GM11168 (cell line): ENCODE results near the gene DNAJB2.
"Not testable (repeated sequence)": the region's sequence is repeated elsewhere in the genome, so short reads cannot be mapped to it uniquely, and the experiment has no call there.

Experiments used
- in situ Hi-C: fragments of 300-500 bp; cut with MboI; formaldehyde crosslinking; loops from one replicate; pipeline ENCODE4 v1.12.0; 2022; ENCODE audit warnings: low sequenced_read_pairs; ENCODE audit not compliant: unreplicated experiment

DNAJB2 gene

DNA sequence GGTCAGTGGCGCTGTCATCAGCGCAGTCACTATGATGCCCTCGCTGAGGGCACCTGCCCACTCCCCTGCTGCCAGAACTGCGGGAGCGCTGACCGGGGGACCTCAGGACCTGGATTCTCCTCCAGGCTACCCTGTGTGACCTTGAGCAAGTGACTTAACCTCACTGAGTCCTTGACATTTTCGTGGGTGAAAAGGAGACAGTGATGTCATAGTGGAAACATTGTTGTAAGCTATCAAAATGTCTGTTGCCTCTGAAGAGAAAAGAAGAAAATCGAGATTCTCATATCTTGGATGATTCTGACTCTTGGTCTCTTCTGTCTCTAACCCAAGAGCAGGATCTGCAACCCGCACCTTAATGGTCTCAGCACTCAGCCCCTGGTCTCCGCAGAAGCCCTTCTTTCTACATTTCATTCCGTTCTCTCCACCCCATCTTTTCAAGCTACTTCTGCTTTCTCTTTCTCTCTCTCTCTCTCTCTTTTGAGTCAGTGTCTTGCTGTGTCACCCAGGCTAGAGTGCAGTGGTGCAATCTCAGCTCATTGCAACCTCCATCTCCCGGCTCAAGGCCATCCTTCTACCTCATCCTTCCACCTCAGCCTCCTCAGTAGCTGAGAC lies 24.5 kb upstream of the DNAJB2 start:
- in situ Hi-C loops, result no loop called here

DNA sequence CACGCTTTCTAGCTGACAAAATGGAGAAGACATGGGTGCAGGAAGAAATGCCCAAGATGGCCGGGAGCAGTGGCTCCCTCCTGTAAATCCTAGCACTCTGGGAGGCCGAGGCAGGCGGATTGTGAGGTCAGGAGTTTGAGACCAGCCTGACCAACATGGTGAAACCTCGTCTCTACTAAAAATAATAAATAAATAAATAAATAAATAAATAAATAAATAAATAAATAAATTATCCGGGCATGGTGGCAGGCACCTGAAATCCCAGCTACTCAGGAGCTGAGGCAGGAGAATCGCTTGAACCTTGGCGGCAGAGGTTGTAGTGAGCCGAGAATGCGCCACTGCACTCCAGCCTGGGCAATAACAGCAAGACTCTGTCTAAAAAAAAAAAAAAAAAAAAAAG lies 20.2 kb upstream of the DNAJB2 start:
- in situ Hi-C loops, result not testable (repeated sequence)

DNA sequence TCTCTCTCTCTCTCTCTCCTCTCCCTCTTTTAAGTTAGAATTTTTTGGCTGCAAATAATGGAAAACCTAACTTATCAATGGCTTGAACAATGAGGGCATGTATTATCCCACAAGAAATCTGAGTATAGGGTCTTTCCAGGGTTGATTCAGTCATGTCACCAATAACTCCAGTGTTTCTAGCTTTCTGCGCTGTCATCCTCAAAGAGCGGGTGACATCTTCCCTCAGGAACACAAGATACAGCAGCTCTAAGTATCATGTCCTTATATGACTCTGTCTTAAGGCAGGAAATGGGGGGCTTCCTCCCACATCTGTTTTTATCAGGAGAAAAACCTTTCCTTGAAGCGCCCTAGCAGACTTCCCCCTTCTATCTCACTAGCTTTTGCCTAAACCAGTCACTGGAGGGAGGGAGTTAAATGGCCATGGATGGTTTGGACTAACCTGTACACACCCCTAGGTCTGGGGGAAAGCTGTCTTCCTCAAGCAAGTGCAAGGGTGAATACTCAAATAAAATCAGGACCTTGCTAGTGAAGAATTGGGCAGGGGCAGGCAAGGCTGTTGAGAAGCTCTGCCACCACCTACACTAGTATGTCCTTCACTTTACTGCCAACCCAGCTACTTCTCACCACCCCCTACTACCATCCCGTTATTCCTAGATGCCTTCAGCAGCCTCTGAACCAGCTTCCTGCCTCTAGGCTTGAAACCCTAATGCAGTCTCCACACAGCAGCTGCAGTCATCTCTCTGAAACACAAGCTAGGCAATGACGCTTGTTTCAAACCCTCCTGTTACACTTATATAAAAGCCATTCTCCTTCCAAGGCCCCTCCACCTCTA lies 17.9 kb upstream of the DNAJB2 start:
- in situ Hi-C loops, result no loop called here

DNA sequence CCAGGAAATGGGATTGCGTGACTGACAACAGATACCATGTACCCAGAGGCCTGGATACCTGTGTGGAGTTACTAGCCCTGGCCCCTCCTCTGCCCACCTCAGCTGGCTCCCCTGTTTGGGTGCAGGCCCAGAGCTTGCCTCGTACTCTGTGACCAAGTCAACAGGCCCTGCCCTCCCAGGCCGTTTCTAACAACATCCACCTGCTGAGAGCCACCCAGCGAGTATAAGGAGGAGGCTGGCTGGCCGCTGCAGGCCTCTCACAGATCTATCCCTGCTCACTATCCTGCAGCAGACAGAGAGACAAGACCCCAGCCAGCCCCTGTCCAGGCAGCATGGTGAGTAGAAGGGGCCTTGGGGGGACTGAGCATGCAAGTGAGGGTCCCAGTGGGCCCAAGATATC lies 12.9 kb upstream of the DNAJB2 start:
- in situ Hi-C loops, result no loop called here

DNA sequence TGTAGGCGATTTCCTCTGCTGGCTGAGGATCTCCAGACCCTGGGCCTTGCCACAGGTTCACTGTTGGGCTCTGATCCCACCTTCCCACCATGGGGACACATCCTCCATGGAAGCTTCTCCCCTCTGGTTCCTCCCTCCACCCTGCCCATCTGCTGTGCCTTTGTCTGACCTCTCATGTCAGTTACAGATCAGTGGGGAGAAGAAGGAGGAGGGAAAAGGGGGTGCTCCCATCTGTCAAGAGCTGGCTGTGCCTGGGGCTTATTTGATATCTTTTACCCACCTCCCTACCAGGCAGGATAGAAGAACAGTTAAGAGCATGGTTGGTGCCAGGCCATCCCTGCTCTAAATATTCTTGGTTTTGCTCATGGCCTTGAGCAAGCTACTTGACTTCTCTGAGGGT lies 12.3 kb upstream of the DNAJB2 start:
- in situ Hi-C loops, result no loop called here

DNA sequence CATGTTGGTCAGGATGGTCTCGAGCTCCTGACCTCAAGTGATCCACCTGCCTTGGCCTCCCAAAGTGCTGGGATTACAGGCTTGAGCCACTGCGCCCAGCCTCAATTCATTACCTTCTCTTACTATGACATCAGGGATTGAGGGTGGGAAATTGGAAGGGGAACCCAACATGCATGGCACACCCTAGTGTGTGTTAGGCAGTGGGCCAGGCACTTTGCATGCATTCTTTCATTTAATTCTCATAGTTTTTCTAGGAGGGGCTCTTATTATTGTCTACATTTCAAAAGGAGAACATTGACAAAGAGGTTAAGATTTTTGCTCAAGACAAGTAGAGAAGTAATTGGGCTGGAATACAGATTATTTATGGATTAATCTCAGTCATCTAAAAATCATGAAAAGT lies 10.9 kb upstream of the DNAJB2 start:
- in situ Hi-C loops, result no loop called here

DNA sequence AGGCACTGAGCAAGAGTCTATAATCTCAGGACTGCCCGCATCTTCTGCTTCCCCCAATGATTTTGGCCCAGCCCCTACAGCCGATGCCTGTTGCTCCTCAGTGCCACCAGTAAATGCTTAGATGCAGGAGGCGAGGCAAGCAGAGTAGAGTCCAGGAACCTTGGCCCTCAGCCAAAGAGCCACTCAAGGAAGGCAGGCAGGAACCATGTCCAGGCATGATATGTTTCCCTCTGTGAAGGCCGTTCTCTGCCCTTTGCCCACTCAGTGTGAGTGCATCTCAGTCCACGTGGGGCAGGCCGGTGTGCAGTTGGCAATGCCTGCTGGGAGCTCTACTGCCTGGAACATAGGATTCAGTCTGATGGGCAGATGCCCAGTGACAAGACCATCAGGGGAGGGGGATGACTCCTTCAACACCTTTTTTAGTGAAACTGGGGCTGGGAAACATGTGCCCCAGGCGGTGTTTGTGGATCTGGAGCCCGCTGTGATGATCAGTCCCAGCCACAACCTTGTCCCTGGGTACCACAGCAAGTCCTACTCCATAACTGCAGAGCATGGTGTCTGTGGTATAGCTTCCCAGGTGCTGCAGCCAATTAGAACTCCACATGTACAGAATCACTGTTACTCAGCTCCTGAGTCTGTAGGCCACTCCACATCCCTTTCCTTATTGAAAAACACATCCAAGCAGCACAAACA lies 9.7 kb upstream of the DNAJB2 start:
- in situ Hi-C loops, result no loop called here

DNA sequence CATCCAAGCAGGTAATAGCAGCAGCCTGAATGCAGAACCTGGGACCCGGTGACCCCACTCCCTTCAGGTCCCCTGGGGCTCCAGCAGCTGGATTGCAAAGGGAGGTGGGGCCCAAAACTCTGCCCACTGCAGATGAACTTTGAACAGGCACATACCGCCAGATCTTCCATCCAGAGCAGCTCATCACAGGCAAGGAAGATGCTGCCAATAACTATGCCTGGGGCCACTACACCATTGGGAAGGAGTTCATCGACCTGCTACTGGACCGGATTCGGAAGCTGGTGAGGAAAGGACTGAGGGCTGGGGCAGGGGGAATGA lies 9.2 kb upstream of the DNAJB2 start:
- in situ Hi-C loops, result no loop called here

DNA sequence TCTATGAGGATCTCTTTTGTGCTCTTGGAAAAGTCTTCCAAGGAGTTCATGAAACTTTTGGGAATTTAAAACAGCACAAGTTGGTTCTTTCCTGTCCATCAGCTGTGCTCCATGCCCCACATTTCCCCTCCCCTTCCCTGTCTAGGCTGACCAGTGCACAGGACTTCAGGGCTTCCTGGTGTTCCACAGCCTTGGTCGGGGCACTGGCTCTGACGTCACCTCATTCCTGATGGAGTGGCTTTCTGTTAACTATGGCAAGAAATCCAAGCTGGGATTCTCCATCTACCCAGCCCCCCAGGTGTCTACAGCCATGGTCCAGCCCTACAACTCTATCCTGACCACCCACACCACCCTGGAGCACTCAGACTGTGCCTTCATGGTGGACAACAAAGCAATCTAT lies 8.1 kb upstream of the DNAJB2 start:
- in situ Hi-C loops, result no loop called here

DNA sequence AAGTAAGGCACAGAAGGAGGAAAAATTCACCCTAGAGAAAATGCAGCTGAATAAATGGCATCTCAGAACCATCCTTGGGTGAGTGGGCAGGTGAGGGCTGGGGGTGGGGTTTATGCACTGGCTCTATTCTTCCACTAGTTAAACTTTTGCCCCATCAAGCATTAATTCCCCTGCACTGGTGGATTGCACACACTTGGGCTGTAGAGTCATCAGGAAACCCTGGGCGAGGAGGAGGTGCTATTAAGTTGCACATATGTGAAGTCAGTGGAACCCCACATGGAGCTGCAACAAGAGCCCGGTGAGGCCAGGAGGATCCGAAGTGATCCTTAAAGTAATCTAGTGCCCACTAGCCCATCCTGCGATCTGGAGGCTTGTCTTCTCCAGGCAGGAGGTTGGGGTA lies 6.8 kb upstream of the DNAJB2 start:
- in situ Hi-C loops, result no loop called here

DNA sequence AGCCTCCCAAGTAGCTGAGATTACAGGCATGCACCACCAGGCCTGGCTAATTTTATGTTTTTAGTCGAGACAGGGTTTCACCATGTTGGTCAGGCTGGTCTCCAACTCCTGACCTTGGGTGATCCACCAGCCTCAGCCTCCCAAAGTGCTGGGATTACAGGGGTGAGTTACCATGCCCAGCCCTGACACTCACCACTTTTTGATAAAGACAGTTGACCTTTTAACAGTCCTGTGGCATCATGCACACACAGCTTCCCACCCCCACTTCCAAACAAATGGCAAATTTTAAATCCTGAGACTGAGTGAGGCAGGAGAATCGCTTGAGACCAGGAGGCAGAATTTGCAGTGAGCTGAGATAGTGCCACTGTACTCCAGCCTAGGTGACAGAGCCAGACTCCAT lies 6.2 kb upstream of the DNAJB2 start:
- in situ Hi-C loops, result no loop called here

DNA sequence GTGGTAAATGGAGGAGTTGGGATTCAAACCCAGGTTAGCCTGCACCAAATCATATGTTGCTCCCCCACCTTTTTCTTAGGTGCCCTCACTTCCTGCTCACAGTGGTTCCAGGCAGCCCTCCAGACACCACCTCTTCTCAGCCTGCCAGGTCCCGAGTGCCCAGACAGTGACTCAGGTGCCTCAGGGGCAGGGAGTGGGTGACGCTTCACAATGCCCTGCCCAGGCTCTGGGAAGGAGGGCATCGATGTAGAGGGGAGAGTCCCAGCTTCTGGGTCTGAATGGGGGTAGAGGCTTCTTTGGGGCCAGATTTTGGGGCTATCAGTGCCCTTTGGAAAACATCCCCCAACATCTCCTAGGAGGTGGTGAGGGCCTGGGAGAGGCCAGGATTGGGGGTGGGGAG lies 5.2 kb upstream of the DNAJB2 start:
- in situ Hi-C loops, result no loop called here

DNA sequence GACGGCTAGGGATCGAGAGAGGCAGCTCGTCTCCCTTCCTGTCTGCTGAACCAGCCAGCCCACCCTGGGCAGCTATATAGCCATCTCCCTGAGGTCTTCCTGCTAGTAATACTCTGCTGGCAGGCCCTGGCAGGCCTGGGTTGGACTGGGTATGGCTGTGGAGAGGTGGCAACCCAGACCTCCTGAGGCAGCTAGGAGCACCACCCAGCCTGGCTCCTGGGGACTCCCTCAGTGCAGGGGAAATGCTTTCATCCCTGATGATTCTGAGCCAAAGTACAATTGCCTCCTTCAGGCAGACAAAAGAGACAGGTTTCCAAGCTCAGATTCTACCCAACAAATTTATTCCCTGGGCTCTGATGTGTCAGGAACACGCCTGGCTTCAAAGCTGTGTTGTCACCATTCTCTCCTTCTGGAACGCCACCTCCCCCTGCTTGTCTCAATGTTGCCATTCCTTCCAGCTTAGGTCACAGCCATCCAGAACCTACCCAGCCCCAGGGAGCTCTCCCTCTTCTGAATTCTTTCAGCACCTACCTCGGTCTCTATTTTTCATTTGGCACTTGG lies 4.7 kb upstream of the DNAJB2 start:
- in situ Hi-C loops, result no loop called here

DNA sequence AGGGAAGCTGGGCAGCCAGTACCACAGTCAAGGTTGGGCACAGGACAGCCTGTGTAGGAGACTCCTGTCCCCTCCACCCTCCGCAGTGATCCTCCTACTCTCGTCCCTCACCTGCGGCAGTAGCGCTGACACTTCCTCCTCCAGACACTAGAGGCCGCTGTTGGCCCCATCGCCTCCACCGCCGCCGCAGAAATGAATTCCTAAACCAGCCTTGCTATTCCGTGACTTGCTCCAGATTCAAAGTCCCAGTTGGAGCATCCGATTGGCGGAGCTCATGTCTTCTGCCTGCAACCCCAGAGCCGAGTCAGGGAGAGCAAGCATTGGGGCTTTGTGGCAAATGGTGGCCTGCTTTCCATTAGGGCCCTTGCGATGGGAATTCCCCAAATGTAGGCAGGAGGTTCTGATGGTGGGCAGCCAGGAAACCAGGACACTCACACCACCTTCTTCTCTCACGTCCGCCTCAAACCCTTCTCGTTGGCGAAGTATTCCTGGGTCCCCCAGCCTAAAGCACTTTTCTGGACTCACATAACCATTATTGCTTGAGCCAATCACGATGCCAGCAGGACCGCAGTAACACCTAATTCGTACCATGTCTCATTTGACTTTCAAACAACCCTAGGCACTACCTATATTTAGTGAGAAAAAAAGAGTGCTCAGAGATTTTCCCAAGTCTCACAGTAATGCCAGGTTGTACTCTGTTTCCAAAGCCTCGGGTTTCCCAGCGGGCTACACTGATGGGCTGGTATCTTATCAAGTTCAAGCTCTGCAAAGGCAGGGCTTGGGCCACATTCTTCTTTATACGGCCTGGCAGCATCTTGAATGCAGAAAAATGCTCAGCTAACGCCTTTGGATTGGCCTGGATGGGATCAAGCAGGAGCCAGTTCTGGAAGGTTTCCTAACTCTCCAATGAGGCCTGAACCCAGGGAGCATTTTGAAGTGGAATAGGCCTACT lies 1.2 kb upstream of the DNAJB2 start:
- in situ Hi-C loops, result no loop called here

DNA sequence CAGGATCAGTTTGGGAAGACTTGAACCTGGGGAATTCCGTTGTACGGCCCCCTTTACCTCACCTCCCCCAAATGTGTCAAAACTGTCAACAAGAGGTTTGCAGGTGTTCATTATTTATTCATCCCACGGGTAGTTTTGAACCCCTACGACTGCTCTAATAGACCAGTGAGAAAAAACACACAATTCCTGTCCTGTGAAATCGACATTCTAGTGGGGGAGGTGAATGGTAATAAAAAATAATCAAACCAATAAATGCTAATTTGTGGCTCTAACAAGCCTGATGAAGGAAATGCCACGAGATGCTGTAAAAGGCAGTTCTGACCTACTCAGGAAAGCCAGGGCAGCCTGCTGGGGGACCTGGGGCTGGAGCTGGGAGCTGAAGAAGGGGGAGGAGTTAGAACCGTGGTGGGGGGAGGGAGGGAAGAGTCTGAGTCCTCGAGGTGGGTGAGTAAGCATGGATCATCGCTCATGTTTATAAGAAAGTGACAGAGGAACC lies 463 bp upstream of the DNAJB2 start:
- in situ Hi-C loops, result no loop called here

DNA sequence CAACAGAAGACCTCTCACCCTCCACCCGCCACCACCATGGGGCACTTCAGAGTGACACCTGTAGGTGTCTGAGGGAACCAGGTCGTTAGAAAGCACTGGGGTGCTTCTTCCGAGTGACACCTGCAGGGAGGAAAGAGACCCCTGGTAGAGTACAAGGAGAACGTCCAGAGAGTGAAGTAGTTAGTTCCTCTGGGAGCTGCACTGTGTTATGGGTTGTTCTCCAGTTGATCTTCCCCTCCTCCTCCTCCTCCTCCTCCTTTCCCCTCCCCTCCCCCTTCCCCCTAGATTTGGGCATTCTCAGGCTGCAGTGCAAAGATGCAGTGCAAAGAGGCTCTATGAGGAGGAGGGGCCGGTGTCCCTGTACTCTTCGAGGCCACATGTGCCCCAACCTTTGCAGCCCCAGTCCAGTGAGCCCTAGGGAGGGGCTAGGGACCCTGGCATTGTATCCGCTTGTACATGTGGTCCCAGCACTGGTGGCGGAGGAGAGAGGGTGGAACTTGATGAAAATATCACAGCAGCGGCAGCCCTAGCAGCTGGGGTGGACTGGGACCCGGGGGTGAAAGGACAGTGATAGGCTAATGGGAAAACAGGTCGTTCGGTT lies 850 bp downstream of the DNAJB2 start:
- in situ Hi-C loops, result no loop called here

DNA sequence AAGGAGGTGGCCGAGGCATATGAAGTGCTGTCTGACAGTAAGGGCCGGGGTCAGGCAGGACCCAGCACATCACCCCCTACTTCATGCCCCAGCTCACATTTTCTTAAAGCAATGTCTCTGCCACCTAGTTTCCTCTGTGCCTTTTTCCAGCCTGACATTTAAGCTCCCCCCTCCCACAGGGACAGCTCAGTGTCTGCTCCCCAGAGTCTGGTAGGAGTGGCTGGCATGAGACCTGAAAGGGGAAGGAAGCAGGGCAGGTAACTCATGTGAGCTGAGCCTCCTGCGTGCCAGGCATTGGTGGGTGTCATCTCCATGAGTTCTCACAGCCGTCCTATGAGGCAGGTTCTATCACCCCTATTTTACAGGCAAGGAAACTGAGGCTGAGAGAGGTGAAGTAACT lies 1.5 kb downstream of the DNAJB2 start:
- in situ Hi-C loops, result no loop called here

DNA sequence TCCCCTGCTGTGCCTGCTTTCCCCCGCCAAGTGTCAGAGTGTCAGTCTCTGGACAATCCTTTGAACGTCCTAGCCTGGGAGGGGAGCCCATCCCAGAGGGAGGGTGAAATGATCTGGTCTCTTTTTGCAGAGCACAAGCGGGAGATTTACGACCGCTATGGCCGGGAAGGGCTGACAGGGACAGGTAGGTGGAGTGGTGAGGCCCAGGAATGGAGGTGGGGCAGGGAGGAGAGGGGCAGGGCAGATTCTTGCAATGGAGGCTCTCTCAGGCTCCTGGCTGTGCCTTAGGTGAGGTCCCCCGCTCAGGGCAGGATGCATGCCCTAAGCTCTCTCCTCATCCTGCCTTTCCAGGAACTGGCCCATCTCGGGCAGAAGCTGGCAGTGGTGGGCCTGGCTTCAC lies 2.4 kb downstream of the DNAJB2 start:
- in situ Hi-C loops, result no loop called here

DNA sequence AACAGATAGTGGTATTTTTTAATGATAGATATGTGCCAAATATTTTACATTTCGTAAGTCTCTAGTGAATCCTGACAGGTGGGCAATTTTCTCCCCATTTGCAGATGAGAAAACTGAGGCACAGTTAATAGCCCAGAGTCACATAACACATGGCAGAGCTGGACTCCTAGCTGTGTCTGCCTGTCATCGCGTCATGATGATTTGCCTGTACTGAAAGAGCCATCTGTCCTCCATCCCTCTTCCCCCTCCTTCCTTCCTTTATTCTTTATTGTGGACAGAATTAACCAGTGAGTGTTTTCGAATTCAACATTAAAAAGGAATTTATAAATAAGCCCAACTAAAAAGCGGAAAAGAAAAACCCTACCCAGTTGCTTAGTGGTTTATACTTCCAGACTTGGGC lies 3.2 kb downstream of the DNAJB2 start:
- in situ Hi-C loops, result no loop called here
